ENCODE results near the gene IRF9.
A peak's percentile ranks its signal among the peaks of the same experiment; 100 is the strongest.

The IRF9 gene

GRCh38 chr14:24160850-24161804 is at the start of gene IRF9:
Gene IRF9 (plus strand): TSS chr14:24161265. CDS start chr14:24162145, 880 bp downstream.
- DNase-seq: peak; percentile 98

GRCh38 chr14:24113379-24113800 is 47.7 kb upstream of the IRF9 start:
- DNase-seq: no peak

GRCh38 chr14:24113801-24114531 is 47.1 kb upstream of the IRF9 start:
- DNase-seq: peak; percentile 95

GRCh38 chr14:24114532-24115421 is 46.3 kb upstream of the IRF9 start, which contains the start of the genes DCAF11 and NRL:
Gene DCAF11 (plus strand): TSS chr14:24114777. CDS start chr14:24115595, 818 bp downstream.
Gene NRL (minus strand): TSS chr14:24114949. CDS start chr14:24082848, 32,101 bp downstream.
- DNase-seq: peak; percentile 100

GRCh38 chr14:24115422-24116127 is 45.5 kb upstream of the IRF9 start:
- DNase-seq: no peak

GRCh38 chr14:24116128-24116814 is 44.8 kb upstream of the IRF9 start:
- DNase-seq: no peak

- DNase-seq: no peak
These were observed 43.9 kb upstream of the IRF9 start for GRCh38 chr14:24117179-24117578.

GRCh38 chr14:24119691-24120090 is 41.4 kb upstream of the IRF9 start:
- no peak for DNase-seq

- no peak for DNase-seq
These were observed 39.9 kb upstream of the IRF9 start for GRCh38 chr14:24121210-24121609.

- DNase-seq: peak; percentile 59
These were observed 38.6 kb upstream of the IRF9 start for GRCh38 chr14:24122416-24122815.

GRCh38 chr14:24122898-24123297 is 38.2 kb upstream of the IRF9 start:
- peak; percentile 32 for DNase-seq

GRCh38 chr14:24123424-24124417 is 37.3 kb upstream of the IRF9 start:
- DNase-seq: peak; percentile 96

GRCh38 chr14:24126939-24127338 is 34.1 kb upstream of the IRF9 start:
- no peak for DNase-seq

GRCh38 chr14:24127673-24128072 is 33.4 kb upstream of the IRF9 start:
- DNase-seq: no peak

GRCh38 chr14:24129410-24129998 is 31.6 kb upstream of the IRF9 start:
- DNase-seq: no peak

- no peak for DNase-seq
These were observed 30.7 kb upstream of the IRF9 start, which contains the start of gene FITM1 for GRCh38 chr14:24130380-24130716. Gene FITM1 (plus strand): TSS chr14:24130659. CDS start chr14:24131564, 905 bp downstream.

- DNase-seq: no peak
These were observed 30.1 kb upstream of the IRF9 start for GRCh38 chr14:24130717-24131548.

- DNase-seq: no peak
These were observed 29.5 kb upstream of the IRF9 start for GRCh38 chr14:24131549-24131966.
